Measurements from ENCODE around the gene KLK6.
"Not testable (repeated sequence)": the region's sequence is repeated elsewhere in the genome, so short reads cannot be mapped to it uniquely, and the experiment has no call there.

- TF ChIP-seq EZH2 (IDR thresholded peaks at IDR 0.05; ENCODE audit: low read length, unreplicated experiment); CTCF (conservative IDR thresholded peaks at IDR 0.05; ENCODE audit: low read depth, low read length); EZH2phosphoT487 (IDR thresholded peaks at IDR 0.05; ENCODE audit: borderline replicate concordance, low read length): not testable (repeated sequence)
Measured at GRCh38 chr19:50969810-50970209, 419 bp upstream of the KLK6 start.

Data from PC-3 (cell line).